OCI-LY1 (cell line): Measurements from ENCODE around the gene SLC26A9.

ENCODE experiments used
- H2AFZ ChIP-seq: fragments of 200-600 bp; sonication (generic), shearing (Covaris generic); 2 replicates; pipeline ENCODE4 v1.6.0; 2014; ENCODE audit warnings: antibody characterized with exemption, mild to moderate bottlenecking, low read length
- H3F3A ChIP-seq: fragments of 200-600 bp; sonication (generic), shearing (Covaris generic); 2 replicates; pipeline ENCODE4 v1.6.0; 2014; ENCODE audit warnings: mild to moderate bottlenecking, antibody characterized with exemption, low read length, moderate library complexity; ENCODE audit not compliant: insufficient read depth
- H3K27ac ChIP-seq: fragments of 200-600 bp; sonication (generic); 2 replicates; pipeline ENCODE4 v1.5.1; 2014; ENCODE audit warnings: low read length, mixed run types, mild to moderate bottlenecking, low read depth; ENCODE audit not compliant: poor library complexity, severe bottlenecking
- H3K27me3 ChIP-seq: fragments of 200-600 bp; sonication (generic); 2 replicates; pipeline ENCODE4 v1.6.0; 2014; ENCODE audit warnings: antibody characterized with exemption, mild to moderate bottlenecking, low read length, moderate library complexity; ENCODE audit not compliant: insufficient read depth
- H3K36me3 ChIP-seq: fragments of 200-600 bp; sonication (generic); 2 replicates; pipeline ENCODE4 v1.6.1; 2014; ENCODE audit warnings: mild to moderate bottlenecking, antibody characterized with exemption, low read length, moderate library complexity, mixed read lengths; ENCODE audit not compliant: insufficient read depth
- H3K4me1 ChIP-seq: fragments of 200-600 bp; sonication (generic); 2 replicates; pipeline ENCODE4 v1.5.1; 2014; ENCODE audit warnings: mild to moderate bottlenecking, low read length, moderate library complexity; ENCODE audit not compliant: insufficient read depth, severe bottlenecking
- H3K4me2 ChIP-seq: fragments of 200-600 bp; sonication (generic), shearing (Covaris generic); 2 replicates; pipeline ENCODE4 v1.6.1; 2014; ENCODE audit warnings: low read length
- H3K4me3 ChIP-seq: fragments of 200-600 bp; sonication (generic); 2 replicates; pipeline ENCODE4 v1.5.1; 2014; ENCODE audit warnings: low read length, low read depth, mild to moderate bottlenecking, mixed read lengths; ENCODE audit not compliant: poor library complexity, severe bottlenecking
- H3K79me2 ChIP-seq: fragments of 200-600 bp; shearing (Covaris generic); 2 replicates; pipeline ENCODE4 v1.6.1; 2016; ENCODE audit warnings: mixed run types, low read length, mixed read lengths; ENCODE audit not compliant: insufficient read depth
- H3K9ac ChIP-seq: fragments of 200-600 bp; sonication (generic), shearing (Covaris generic); 2 replicates; pipeline ENCODE4 v1.6.1; 2014; ENCODE audit warnings: mild to moderate bottlenecking, low read length, mixed read lengths
- H3K9me2 ChIP-seq: fragments of 200-600 bp; sonication (generic), shearing (Covaris generic); 2 replicates; pipeline ENCODE4 v1.6.1; 2014; ENCODE audit warnings: low read depth, mild to moderate bottlenecking, low read length, mixed read lengths
- H3K9me3 ChIP-seq: fragments of 200-600 bp; shearing (Covaris generic); 2 replicates; pipeline ENCODE4 v1.6.1; 2014; ENCODE audit warnings: low read length, mixed read lengths
- H4K20me1 ChIP-seq: fragments of 200-600 bp; sonication (generic), shearing (Covaris generic); 2 replicates; pipeline ENCODE4 v1.6.0; 2016; ENCODE audit warnings: mild to moderate bottlenecking, low read length; ENCODE audit not compliant: insufficient read depth
- EZH2 ChIP-seq: fragments of 200-600 bp; sonication (generic), shearing (Covaris generic); IDR thresholded peaks from 2 replicates; pipeline ENCODE4 v1.8.0; 2017; ENCODE audit warnings: borderline replicate concordance, mixed run types, mild to moderate bottlenecking, antibody characterized with exemption, low read length, moderate library complexity, mixed read lengths
- TF ChIP-seq, protein P1 (sequence below): fragments of 200-600 bp; sonication (generic), shearing (Covaris generic); IDR thresholded peaks from 2 replicates; pipeline ENCODE4 v1.5.1; 2017; ENCODE audit warnings: mild to moderate bottlenecking, antibody characterized with exemption, low read length, moderate library complexity, mixed read lengths

Gene SLC26A9

DNA sequence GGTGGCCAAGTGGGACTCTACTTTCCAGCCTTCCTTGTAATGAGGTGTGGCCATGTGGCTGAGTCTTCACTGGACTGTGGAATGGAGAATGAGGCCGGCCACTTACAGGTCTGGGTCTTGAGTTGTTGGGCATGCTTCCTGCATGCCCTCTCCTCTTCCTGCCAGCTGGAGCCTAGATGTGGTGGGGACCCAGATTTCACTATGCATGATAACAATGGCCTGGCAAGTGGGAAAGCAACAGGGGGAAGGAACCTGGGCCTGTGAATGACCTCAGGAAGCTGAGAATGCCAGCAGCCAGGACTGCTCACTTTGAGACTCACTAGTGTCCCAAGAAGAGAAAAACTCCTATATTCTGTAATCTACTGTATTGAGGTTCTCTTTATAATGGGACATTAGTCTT is 8.5 kb upstream of the SLC26A9 start:
- TF ChIP-seq, protein P1, sequence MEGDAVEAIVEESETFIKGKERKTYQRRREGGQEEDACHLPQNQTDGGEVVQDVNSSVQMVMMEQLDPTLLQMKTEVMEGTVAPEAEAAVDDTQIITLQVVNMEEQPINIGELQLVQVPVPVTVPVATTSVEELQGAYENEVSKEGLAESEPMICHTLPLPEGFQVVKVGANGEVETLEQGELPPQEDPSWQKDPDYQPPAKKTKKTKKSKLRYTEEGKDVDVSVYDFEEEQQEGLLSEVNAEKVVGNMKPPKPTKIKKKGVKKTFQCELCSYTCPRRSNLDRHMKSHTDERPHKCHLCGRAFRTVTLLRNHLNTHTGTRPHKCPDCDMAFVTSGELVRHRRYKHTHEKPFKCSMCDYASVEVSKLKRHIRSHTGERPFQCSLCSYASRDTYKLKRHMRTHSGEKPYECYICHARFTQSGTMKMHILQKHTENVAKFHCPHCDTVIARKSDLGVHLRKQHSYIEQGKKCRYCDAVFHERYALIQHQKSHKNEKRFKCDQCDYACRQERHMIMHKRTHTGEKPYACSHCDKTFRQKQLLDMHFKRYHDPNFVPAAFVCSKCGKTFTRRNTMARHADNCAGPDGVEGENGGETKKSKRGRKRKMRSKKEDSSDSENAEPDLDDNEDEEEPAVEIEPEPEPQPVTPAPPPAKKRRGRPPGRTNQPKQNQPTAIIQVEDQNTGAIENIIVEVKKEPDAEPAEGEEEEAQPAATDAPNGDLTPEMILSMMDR, result no peak
- no peak for TF ChIP-seq EZH2
- no peaks in the 10 kb centered on the region for H3K79me2 ChIP-seq
- H3K4me2 ChIP-seq, result no peak overlapping the region
- no peak overlapping the region for H3K4me3 ChIP-seq
- no peaks in the 10 kb centered on the region for H3K9me2 ChIP-seq
- no peaks in the 10 kb centered on the region for H3F3A ChIP-seq
- no peaks in the 10 kb centered on the region for H4K20me1 ChIP-seq
- no peaks in the 10 kb centered on the region for H3K9me3 ChIP-seq
- no peaks in the 10 kb centered on the region for H3K36me3 ChIP-seq
- H3K4me1 ChIP-seq, result no peaks in the 10 kb centered on the region
- H2AFZ ChIP-seq, result no peak overlapping the region
- no peaks in the 10 kb centered on the region for H3K27me3 ChIP-seq
- no peak overlapping the region for H3K27ac ChIP-seq
- H3K9ac ChIP-seq, result no peak overlapping the region

DNA sequence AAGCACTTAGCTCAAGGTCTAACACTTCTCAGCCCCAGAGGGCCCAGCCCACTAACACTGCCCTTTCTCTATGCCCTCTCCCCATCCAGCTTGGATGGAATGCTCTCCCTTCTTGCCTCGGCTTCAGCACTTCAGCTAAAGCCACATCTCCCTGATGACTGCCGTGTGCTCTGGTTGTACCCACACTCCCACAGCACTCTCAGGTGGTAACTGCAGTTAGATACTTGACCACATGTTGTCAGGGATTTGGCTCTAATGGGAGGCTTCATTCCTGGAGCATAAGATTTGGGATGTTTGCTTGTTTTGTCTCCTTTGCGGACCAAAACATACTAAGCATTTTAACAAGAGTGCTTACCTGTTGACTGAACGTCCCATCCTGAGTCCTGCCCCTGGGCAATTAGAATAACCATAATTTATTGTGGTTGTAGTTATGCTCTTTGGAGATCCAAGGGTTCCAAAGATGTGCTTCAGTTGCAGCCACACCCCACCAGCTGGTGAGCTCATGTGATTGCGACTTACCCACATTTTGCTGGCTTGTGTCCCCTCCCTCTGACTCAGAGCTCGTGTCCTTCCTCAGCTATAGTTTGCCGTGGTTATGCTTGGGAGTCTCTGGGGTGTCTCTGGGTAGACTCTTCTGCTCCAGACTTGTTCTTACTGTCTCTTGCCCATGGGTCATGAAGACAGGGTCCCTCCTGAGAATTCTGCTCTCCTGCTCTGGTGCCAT is 7.7 kb upstream of the SLC26A9 start:
- H3K4me3 ChIP-seq, result no peak overlapping the region
- no peaks in the 10 kb centered on the region for H3K36me3 ChIP-seq
- no peak overlapping the region for H2AFZ ChIP-seq
- no peaks in the 10 kb centered on the region for H3K9me2 ChIP-seq
- TF ChIP-seq EZH2, result no peak
- TF ChIP-seq, protein P1, result no peak
- H3K4me1 ChIP-seq, result no peaks in the 10 kb centered on the region
- no peak overlapping the region for H3K27ac ChIP-seq
- no peaks in the 10 kb centered on the region for H3K27me3 ChIP-seq
- no peaks in the 10 kb centered on the region for H3K79me2 ChIP-seq
- no peaks in the 10 kb centered on the region for H4K20me1 ChIP-seq
- H3K9ac ChIP-seq, result no peak overlapping the region
- H3F3A ChIP-seq, result no peaks in the 10 kb centered on the region
- H3K4me2 ChIP-seq, result no peak overlapping the region
- no peaks in the 10 kb centered on the region for H3K9me3 ChIP-seq

DNA sequence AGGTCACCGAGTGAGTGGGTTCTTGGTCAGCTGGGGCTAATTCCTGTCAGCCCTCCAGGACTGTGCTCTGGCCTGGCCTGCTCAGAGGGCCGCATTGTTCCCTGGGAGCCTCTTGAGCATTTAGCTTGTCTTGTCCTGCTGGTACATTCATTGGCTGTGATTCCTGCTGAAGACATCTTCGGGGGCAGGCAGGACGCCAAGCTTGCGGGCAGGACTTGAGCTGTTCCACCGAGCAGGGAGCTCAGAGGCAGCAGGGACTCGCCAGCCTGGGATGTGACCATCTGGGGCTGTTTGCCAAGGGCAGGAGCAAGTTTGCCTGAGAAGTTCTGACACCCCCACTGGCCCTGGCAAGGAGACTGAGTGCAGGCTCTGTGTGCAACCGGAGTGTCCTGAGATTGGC is 7.0 kb upstream of the SLC26A9 start:
- Histone ChIP-seq H3K4me2 (no peak overlapping the region), H3K27me3 (no peaks in the 10 kb centered on the region), H3K27ac (no peak overlapping the region), H4K20me1 (no peaks in the 10 kb centered on the region), H3K4me1 (no peaks in the 10 kb centered on the region), H3K36me3 (no peaks in the 10 kb centered on the region), H3F3A (no peaks in the 10 kb centered on the region), H3K9me2 (no peaks in the 10 kb centered on the region), H3K4me3 (no peak overlapping the region), H3K9ac (no peak overlapping the region), H3K79me2 (no peaks in the 10 kb centered on the region), H3K9me3 (no peaks in the 10 kb centered on the region), H2AFZ (no peak overlapping the region)
- no peak for TF ChIP-seq EZH2
- TF ChIP-seq, protein P1, result no peak
